Transverse colon (tissue), 4 donors: ENCODE results near the gene LMO1.

Source experiments
- CTCF ChIP-seq, 5 experiments: fragments of 200-600 bp in 3 of 5; fragments of 450-650 bp in 2 of 5; sonication (generic) in 3 of 5; IDR thresholded peaks; 1 replicate in 2 of 5; 2 replicates in 3 of 5; pipeline ENCODE4 v1.5.1; 2016 to 2017; ENCODE audit warnings: antibody characterized with exemption in 5 of 5, inconsistent platforms in 3 of 5, mild to moderate bottlenecking in 2 of 5, moderate library complexity in 1 of 5
- EP300 ChIP-seq: sonication (generic); formaldehyde crosslinking; IDR thresholded peaks from one replicate; pipeline ENCODE4 v1.6.1; 2017; ENCODE audit warnings: antibody characterized with exemption, low read depth
- POLR2A ChIP-seq: fragments of 450-650 bp; IDR thresholded peaks from one replicate; pipeline ENCODE4 v1.6.1; 2016; ENCODE audit warnings: antibody characterized with exemption, mild to moderate bottlenecking, moderate library complexity
- POLR2AphosphoS5 ChIP-seq, 3 donors: sonication (generic); formaldehyde crosslinking; IDR thresholded peaks; one replicate each; pipeline ENCODE4 v1.6.1; 2016; ENCODE audit warnings: antibody characterized with exemption in 3 of 3

GRCh38 chr11:8301622-8302021 is 37.9 kb upstream of the LMO1 start:
- no peak for TF ChIP-seq CTCF (IDR thresholded peaks at IDR 0.05)
- no peak for TF ChIP-seq POLR2A
- no peak for TF ChIP-seq POLR2AphosphoS5 (IDR thresholded peaks at IDR 0.05)
- no peak for TF ChIP-seq EP300
